Uterus (tissue), 2 donors: ENCODE results near the gene USP12.

Source experiments
- CTCF ChIP-seq, 4 experiments: fragments of 200-600 bp in 2 of 4; fragments of 450-650 bp in 2 of 4; sonication (generic) in 2 of 4; IDR thresholded peaks; one replicate each; pipeline ENCODE4 v1.5.1; 2016 to 2019; ENCODE audit warnings: antibody characterized with exemption in 4 of 4, mild to moderate bottlenecking in 2 of 4, moderate library complexity in 1 of 4
- POLR2A ChIP-seq, 2 donors: fragments of 450-650 bp; IDR thresholded peaks; one replicate each; pipeline ENCODE4 v1.6.1; 2016; ENCODE audit warnings: antibody characterized with exemption in 2 of 2, mild to moderate bottlenecking in 1 of 2, moderate library complexity in 1 of 2

- TF ChIP-seq CTCF (IDR thresholded peaks at IDR 0.05): no peak
- no peak for TF ChIP-seq POLR2A (IDR thresholded peaks at IDR 0.05)
Measured at GRCh38 chr13:27064252-27064995, 107.2 kb downstream of the USP12 start.
